Adrenal gland (tissue), 5 donors: ENCODE measurements around the gene CLDN3.

ENCODE experiments used
- CTCF ChIP-seq, 6 experiments: fragments of 450-650 bp in 4 of 6; fragments of 200-600 bp in 2 of 6; sonication (generic) in 1 of 6; IDR thresholded peaks; 1 replicate in 5 of 6; 2 replicates in 1 of 6; pipeline versions ENCODE4 v1.5.1 to v1.8.0; 2016 to 2021; ENCODE audit warnings: antibody characterized with exemption in 6 of 6, mild to moderate bottlenecking in 2 of 6, moderate library complexity in 1 of 6
- POLR2A ChIP-seq, 2 donors: fragments of 450-650 bp; IDR thresholded peaks; one replicate each; pipeline ENCODE4 v1.6.1; 2017; ENCODE audit warnings: antibody characterized with exemption in 2 of 2, mild to moderate bottlenecking in 2 of 2, moderate library complexity in 1 of 2
- donor health status: DM: no; HTN: no; CAD: no.

GRCh38 chr7:73778801-73779389, 8.8 kb upstream of the CLDN3 start:
- no peak for TF ChIP-seq CTCF (IDR thresholded peaks at IDR 0.05)
- TF ChIP-seq POLR2A (IDR thresholded peaks at IDR 0.05): no peak
